ENCODE data around the gene KCNN1. TPM values are rescaled to one million over a fixed set of nuclear protein-coding genes. Genes with fewer than 3 reads are reported as not detected.

The KCNN1 gene
- total and polyA plus RNA-seq, 2 of the 4 experiments (the other 2 are of a cell fraction): 0.09 TPM; not detected in 1

GRCh38 chr19:17926044-17926443 is 40.9 kb upstream of the KCNN1 start:
- Histone ChIP-seq H3K36me3 (ENCODE audit: control insufficient read depth, insufficient read depth, low read length) (no peaks in the 10 kb centered on the region), H3K79me1 (ENCODE audit: low read depth in 1 of 2, low read length in 2 of 2) (no peaks in the 10 kb centered on the region), H3K4me3 (ENCODE audit: insufficient read depth, low read depth, low read length) (no peak overlapping the region), H4K91ac (ENCODE audit: insufficient read depth, low read depth, low read length) (no peak overlapping the region), H3K27me3 (ENCODE audit: control insufficient read depth, insufficient read depth, low read length) (peaks cover 3% of the 10 kb centered on the region), H2AFZ (replicated peaks; ENCODE audit: low read length, poor library complexity) (no peak overlapping the region), H3K4me2 (ENCODE audit: low read depth, low read length) (no peak overlapping the region), H2BK20ac (ENCODE audit: low read depth, low read length) (no peak overlapping the region), H3K18ac (ENCODE audit: low read depth, low read length) (no peak overlapping the region), H4K20me1 (ENCODE audit: insufficient read depth, low read length) (no peaks in the 10 kb centered on the region), H2AK9ac (replicated peaks; ENCODE audit: low read depth, low read length, poor library complexity) (no peak overlapping the region), H3K4ac (ENCODE audit: low read depth, low read length) (no peak overlapping the region), H2BK120ac (ENCODE audit: low read depth, low read length) (no peak overlapping the region), H3K9me1 (ENCODE audit: insufficient read depth, low read length) (no peaks in the 10 kb centered on the region), H3K14ac (replicated peaks; ENCODE audit: low read depth, low read length) (no peak overlapping the region), H4K5ac (ENCODE audit: low read depth, low read length) (no peak overlapping the region), H3K9ac (ENCODE audit: low read depth, low read length) (no peak overlapping the region), H3K9me3 (ENCODE audit: control insufficient read depth, insufficient read depth, low read length) (no peaks in the 10 kb centered on the region), H3K56ac (ENCODE audit: extremely low read depth, insufficient read depth, low read length) (no peak overlapping the region), H4K8ac (ENCODE audit: low read depth in 2 of 2, low read length in 2 of 2) (no peak overlapping the region), H2AK5ac (ENCODE audit: low read depth, low read length) (no peak overlapping the region), H3K27ac (ENCODE audit: insufficient read depth, low read length) (no peak overlapping the region), H3K4me1 (ENCODE audit: control insufficient read depth, insufficient read depth, low read length) (no peaks in the 10 kb centered on the region), H2BK15ac (ENCODE audit: low read depth, low read length) (no peak overlapping the region), H2BK5ac (ENCODE audit: low read depth, low read length, poor library complexity, severe bottlenecking) (no peak overlapping the region), H3K23ac (ENCODE audit: low read depth, low read length) (no peak overlapping the region)
- in situ Hi-C loops (cut with MboI; ENCODE audit: low sequenced_read_pairs): loop anchor here (25.0 kb wide), 1 partner anchor 136 kb away; no protein-coding TSS in a partner anchor
- ChIA-PET CTCF (no interaction called here), POLR2A (ENCODE audit: unreplicated experiment) (no interaction called here)
- TF ChIP-seq CEBPB (IDR thresholded peaks at IDR 0.05; ENCODE audit: low read depth, low read length) (no peak), RCOR1 (IDR thresholded peaks at IDR 0.05; ENCODE audit: insufficient replicate concordance, low read length) (no peak), MAFK (IDR thresholded peaks at IDR 0.05; ENCODE audit: low read depth, low read length) (no peak)
- WGBS, 2 experiments (ENCODE audit: extremely low coverage in 2 of 2, insufficient read length in 1 of 2): 56% methylated on average over 2 of the region's 4 CpGs; no CpG with 5 or more reads in 1 of the 2 experiments
- dilution Hi-C loops (cut with HindIII; ENCODE audit: low sequenced_read_pairs, unreplicated experiment): no loop called here
- DNase-seq (no peak), ATAC-seq (ENCODE audit: low read depth) (no peak)
- intact Hi-C loops (cut with micrococcal nuclease): no loop called here
- BruUV-seq (replicated peaks): no TSS peak

All from IMR-90 (cell line).